Mammary epithelial cell (primary cell): ENCODE results near the gene IFT172.

ENCODE experiments used
- CTCF ChIP-seq, 2 donors: IDR thresholded peaks in 1 of 2; conservative IDR thresholded peaks in 1 of 2; 2 replicates each; pipeline ENCODE4 v1.5.1; 2011 to 2012; ENCODE audit warnings: inconsistent platforms in 2 of 2, low read length in 2 of 2, mild to moderate bottlenecking in 2 of 2, control low read depth in 1 of 2, low read depth in 1 of 2; ENCODE audit not compliant: insufficient read depth in 1 of 2; ENCODE audit errors: extremely low read depth in 1 of 2
- EZH2 ChIP-seq: IDR thresholded peaks from 2 replicates; pipeline ENCODE4 v1.6.1; 2012; ENCODE audit warnings: low read length, inconsistent platforms, borderline replicate concordance

GRCh38 chr2:27520316-27520715 is 30.8 kb upstream of the IFT172 start:
- TF ChIP-seq CTCF (conservative IDR thresholded peaks at IDR 0.05 in 1 of 2, IDR thresholded peaks at IDR 0.05 in 1 of 2; ENCODE audit: extremely low read depth in 1 of 2, insufficient read depth in 1 of 2, low read depth in 1 of 2, low read length in 2 of 2), result no peak
- TF ChIP-seq EZH2, result no peak
